Nephron progenitor cell (in vitro differentiated cells): ENCODE data around the gene PCDHGA1.
"Not testable (repeated sequence)": the region's sequence is repeated elsewhere in the genome, so short reads cannot be mapped to it uniquely, and the experiment has no call there.

Experiments used
- DNase-seq: peaks from one replicate; pipeline ENCODE4 v3.0.0; 2021
- H3K27ac Mint-ChIP-seq: 2 replicates; pipeline ENCODE4 v1.8.0; 2021; ENCODE audit warnings: mild to moderate bottlenecking, moderate library complexity, mixed read lengths
- H3K27me3 Mint-ChIP-seq: 2 replicates; pipeline ENCODE4 v1.8.0; 2021; ENCODE audit warnings: mild to moderate bottlenecking, low read depth, mixed read lengths; ENCODE audit not compliant: poor library complexity
- H3K36me3 Mint-ChIP-seq: 2 replicates; pipeline ENCODE4 v1.8.0; 2021; ENCODE audit warnings: low read depth, mixed read lengths
- H3K4me1 Mint-ChIP-seq: 2 replicates; pipeline ENCODE4 v1.8.0; 2021; ENCODE audit warnings: mixed read lengths
- H3K4me3 Mint-ChIP-seq: 2 replicates; pipeline ENCODE4 v1.8.0; 2021; ENCODE audit warnings: mild to moderate bottlenecking, moderate library complexity, mixed read lengths
- H3K9me3 Mint-ChIP-seq: 2 replicates; pipeline ENCODE4 v1.8.0; 2021; ENCODE audit warnings: mild to moderate bottlenecking, moderate library complexity, mixed read lengths
- TF ChIP-seq, protein P1 (sequence below): fragments of 200-600 bp; sonication (generic); IDR thresholded peaks from 2 replicates; pipeline ENCODE4 v1.5.0; 2021; ENCODE audit warnings: antibody characterized with exemption

PCDHGA1 gene

DNA sequence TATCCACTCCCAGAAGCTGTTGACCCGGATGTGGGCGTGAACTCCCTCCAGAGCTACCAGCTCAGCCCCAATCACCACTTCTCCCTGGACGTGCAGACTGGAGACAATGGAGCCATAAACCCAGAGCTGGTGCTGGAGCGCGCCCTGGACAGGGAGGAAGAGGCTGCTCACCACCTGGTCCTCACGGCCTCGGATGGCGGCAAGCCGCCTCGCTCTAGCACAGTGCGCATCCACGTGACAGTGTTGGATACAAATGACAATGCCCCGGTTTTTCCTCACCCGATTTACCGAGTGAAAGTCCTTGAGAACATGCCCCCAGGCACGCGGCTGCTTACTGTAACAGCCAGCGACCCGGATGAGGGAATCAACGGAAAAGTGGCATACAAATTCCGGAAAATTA lies 63.0 kb downstream of the PCDHGA1 start:
- TF ChIP-seq, protein P1, sequence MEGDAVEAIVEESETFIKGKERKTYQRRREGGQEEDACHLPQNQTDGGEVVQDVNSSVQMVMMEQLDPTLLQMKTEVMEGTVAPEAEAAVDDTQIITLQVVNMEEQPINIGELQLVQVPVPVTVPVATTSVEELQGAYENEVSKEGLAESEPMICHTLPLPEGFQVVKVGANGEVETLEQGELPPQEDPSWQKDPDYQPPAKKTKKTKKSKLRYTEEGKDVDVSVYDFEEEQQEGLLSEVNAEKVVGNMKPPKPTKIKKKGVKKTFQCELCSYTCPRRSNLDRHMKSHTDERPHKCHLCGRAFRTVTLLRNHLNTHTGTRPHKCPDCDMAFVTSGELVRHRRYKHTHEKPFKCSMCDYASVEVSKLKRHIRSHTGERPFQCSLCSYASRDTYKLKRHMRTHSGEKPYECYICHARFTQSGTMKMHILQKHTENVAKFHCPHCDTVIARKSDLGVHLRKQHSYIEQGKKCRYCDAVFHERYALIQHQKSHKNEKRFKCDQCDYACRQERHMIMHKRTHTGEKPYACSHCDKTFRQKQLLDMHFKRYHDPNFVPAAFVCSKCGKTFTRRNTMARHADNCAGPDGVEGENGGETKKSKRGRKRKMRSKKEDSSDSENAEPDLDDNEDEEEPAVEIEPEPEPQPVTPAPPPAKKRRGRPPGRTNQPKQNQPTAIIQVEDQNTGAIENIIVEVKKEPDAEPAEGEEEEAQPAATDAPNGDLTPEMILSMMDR, result no peak
- Mint-ChIP-seq H3K4me3 (no peak overlapping the region), H3K27ac (no peak overlapping the region), H3K27me3 (peaks cover 3% of the 10 kb centered on the region), H3K4me1 (no peaks in the 10 kb centered on the region), H3K36me3 (peaks cover 78% of the 10 kb centered on the region), H3K9me3 (peaks cover 94% of the 10 kb centered on the region)
- DNase-seq, result no peak

DNA sequence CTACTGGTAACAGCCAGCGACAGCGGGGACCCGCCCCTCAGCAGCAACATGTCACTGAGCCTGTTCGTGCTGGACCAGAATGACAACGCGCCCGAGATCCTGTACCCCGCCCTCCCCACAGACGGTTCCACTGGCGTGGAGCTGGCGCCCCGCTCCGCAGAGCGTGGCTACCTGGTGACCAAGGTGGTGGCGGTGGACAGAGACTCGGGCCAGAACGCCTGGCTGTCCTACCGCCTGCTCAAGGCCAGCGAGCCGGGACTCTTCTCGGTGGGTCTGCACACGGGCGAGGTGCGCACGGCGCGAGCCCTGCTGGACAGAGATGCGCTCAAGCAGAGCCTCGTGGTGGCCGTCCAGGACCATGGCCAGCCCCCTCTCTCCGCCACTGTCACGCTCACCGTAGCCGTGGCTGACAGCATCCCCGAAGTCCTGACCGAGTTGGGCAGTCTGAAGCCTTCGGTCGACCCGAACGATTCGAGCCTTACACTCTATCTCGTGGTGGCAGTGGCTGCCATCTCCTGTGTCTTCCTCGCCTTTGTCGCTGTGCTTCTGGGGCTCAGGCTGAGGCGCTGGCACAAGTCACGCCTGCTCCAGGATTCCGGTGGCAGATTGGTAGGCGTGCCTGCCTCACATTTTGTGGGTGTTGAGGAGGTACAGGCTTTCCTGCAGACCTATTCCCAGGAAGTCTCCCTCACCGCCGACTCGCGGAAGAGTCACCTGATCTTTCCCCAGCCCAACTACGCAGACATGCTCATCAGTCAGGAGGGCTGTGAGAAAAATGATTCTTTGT lies 64.3 kb downstream of the PCDHGA1 start:
- Mint-ChIP-seq H3K9me3 (peaks cover 94% of the 10 kb centered on the region), H3K36me3 (peaks cover 76% of the 10 kb centered on the region)
- DNase-seq, H3K4me3 Mint-ChIP-seq, H3K4me1 Mint-ChIP-seq, H3K27ac Mint-ChIP-seq, H3K27me3 Mint-ChIP-seq: not testable (repeated sequence)

DNA sequence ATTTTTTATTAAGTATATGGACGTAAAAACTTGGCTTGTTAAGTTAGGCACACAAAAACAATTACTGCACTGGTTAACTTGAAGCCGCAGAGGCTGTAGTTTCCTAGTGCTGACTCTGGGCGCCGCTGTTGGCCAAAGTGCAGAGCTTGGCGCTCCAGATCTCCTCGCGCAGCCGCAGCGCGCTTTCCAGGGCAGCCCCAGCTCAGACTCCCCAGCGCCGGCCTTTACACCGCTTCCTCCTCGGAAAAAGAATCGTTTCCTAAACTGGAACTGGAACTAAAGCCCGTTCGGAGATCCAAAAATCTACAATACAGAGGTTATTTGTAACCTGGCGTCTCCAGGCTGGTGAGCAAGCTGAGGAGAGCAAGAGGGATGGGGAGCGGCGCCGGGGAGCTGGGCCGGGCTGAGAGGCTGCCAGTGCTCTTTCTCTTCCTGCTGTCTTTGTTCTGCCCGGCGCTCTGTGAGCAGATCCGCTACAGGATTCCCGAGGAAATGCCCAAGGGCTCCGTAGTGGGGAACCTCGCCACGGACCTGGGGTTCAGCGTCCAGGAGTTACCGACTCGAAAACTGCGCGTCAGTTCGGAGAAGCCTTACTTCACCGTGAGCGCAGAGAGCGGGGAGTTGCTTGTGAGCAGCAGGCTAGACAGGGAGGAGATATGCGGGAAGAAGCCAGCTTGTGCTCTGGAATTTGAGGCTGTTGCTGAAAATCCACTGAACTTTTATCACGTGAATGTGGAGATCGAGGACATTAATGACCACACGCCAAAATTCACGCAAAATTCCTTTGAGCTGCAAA lies 67.6 kb downstream of the PCDHGA1 start, which contains the start of gene PCDHGB5:
TSS of gene PCDHGB5 (plus strand) at position 192 of the 796 bp plus-strand sequence. CDS start at position 373, 181 bp downstream.
- H3K27me3 Mint-ChIP-seq, H3K27ac Mint-ChIP-seq, DNase-seq, H3K4me3 Mint-ChIP-seq, H3K4me1 Mint-ChIP-seq: not testable (repeated sequence)
- Mint-ChIP-seq H3K9me3 (peaks cover 88% of the 10 kb centered on the region), H3K36me3 (peaks cover 70% of the 10 kb centered on the region)

DNA sequence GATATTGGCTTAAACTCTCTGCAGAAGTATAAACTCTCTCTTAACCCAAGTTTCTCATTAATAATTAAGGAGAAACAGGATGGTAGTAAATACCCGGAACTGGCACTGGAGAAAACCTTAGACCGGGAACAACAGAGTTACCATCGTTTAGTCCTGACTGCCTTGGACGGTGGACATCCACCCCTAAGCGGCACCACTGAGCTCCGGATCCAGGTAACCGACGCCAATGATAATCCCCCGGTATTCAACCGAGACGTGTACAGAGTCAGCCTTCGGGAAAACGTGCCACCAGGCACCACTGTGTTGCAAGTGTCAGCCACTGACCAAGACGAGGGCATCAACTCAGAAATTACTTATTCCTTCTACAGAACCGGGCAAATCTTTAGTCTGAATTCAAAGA lies 68.3 kb downstream of the PCDHGA1 start:
- Mint-ChIP-seq H3K27ac (no peak overlapping the region), H3K4me1 (no peaks in the 10 kb centered on the region), H3K4me3 (no peak overlapping the region), H3K36me3 (peaks cover 66% of the 10 kb centered on the region), H3K27me3 (peaks cover 5% of the 10 kb centered on the region), H3K9me3 (peaks cover 88% of the 10 kb centered on the region)
- TF ChIP-seq, protein P1, result no peak
- no peak for DNase-seq

GRCh38 chr5:141399555-141400258 lies 69.4 kb downstream of the PCDHGA1 start:
- H3K9me3 Mint-ChIP-seq, result peaks cover 87% of the 10 kb centered on the region
- H3K36me3 Mint-ChIP-seq, result peaks cover 66% of the 10 kb centered on the region
- H3K4me1 Mint-ChIP-seq, result no peaks in the 10 kb centered on the region
- no peak for DNase-seq
- H3K4me3 Mint-ChIP-seq, result peak overlapping the region; percentile 17
- H3K27ac Mint-ChIP-seq, result no peak overlapping the region
- H3K27me3 Mint-ChIP-seq, result peaks cover 5% of the 10 kb centered on the region
- TF ChIP-seq, protein P1, result no peak

- DNase-seq, result no peak
Observed at GRCh38 chr5:141402553-141403243, 72.4 kb downstream of the PCDHGA1 start, which contains the start of gene PCDHGA9. Gene PCDHGA9, plus strand, starts transcription at chr5:141402778. Its CDS starts 175 bp downstream, at chr5:141402953.

More at GRCh38 chr5:141402553-141403243, 72.4 kb downstream of the PCDHGA1 start, which contains the start of gene PCDHGA9:
- Mint-ChIP-seq H3K4me3 (no peak within 1 kb of the TSS), H3K27ac (no peak within 1 kb of the TSS), H3K27me3 (peaks cover 5% of the 10 kb centered on the region), H3K36me3 (peaks cover 70% of the 10 kb centered on the region), H3K9me3 (peaks cover 89% of the 10 kb centered on the region), H3K4me1 (no peaks in the 10 kb centered on the region)
- TF ChIP-seq, protein P1, result no peak
